GM21737 (cell line): Measurements from ENCODE around the gene LTBP2.

Experiments used
- ATAC-seq: cut with Tn5 transposase; IDR thresholded peaks from one replicate; pipeline ENCODE4 v1.9.1; 2021; ENCODE audit warnings: mild to moderate bottlenecking, moderate library complexity; ENCODE audit not compliant: unreplicated experiment

The LTBP2 gene

DNA sequence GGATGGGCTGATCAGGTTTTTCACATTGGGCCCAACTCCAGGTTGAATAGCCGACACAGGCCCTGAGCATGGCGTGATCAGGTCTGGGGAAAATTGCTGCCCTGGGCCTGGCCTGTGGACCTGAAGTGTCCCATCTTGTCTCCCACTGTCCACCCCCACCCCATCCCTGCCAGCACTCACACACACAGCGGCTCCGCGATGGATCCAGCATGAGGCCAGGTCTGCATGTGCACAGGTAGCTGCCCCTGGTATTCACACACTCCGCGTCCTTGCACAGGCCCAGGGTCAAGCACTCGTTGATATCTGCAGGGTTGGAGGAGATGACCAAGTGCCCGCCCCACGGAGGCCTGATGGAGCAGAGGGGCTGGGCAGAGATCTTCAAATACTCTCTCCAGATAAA is 79.8 kb downstream of the LTBP2 start:
- ATAC-seq, result no peak

DNA sequence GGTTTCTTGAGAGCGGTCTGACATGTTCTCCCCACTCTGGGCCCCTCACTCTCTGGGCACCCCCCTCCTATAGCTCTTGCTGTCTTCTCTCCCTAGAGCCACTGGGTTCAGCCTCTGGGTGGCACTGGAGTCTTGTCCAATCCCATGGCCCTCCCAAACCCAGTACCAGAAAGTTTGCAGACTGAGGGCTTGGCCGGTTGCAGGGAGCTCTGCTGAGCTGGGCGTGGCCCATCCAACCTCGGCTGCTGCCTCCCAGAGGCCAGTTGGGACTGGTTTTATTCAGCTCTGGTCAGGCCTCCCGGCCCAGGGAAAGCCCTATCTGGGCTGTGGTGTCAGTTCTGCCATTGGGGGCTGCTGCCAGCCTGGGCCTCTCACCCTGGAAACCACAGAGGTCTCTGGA is 80.6 kb downstream of the LTBP2 start:
- no peak for ATAC-seq

DNA sequence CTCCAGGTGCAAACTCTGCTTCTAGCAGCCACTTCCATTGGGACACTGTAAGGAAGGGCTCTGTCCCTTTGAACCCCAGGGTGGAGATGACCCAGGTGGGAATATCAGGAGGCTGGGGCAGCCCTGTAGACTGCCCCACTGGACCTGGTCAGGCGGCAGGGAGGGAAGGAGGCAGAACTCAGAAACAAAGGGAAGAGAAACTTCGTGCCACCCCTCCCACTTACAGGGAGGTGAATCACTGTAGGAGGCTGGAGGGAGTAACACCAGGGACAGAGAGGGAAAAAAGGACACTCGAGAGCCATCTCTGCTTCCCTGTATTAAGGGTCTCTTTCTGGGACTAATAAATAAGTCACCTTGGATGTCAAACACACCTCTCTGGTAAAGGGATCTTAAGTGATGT is 81.0 kb downstream of the LTBP2 start:
- no peak for ATAC-seq

GRCh38 chr14:74528886-74529285 is 83.2 kb downstream of the LTBP2 start:
- no peak for ATAC-seq

- no peak for ATAC-seq
These were observed 83.6 kb downstream of the LTBP2 start for GRCh38 chr14:74528406-74528805.

DNA sequence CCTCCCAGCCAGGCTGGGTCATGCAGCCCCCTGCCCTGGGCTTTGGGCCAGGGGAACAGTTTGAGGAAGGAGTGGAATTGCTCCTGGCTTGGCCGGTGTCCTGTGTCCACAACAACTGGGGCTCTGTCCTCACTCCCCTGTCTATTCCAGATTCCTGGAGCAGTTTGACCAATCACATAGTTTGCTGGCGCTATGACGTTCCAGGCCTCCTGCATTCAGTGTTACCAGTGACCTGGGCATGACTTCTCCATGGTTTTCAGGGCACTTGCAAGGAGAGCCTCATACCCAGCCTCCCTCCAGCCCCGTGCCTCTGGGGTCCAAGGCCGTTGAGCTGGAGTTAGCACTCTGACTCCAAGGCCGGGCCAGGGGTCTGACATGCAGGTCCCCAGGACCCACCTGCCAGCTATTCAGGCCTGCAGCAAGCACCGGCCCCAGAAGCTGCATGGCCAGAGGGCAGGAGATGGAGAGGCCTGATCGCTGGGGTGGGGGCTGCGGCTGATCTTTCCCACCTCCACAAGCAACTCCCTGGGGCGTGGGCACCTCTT is 84.2 kb downstream of the LTBP2 start:
- ATAC-seq, result no peak

- ATAC-seq, result no peak
These were observed 85.0 kb downstream of the LTBP2 start for GRCh38 chr14:74526854-74527585.

GRCh38 chr14:74525361-74525851 is 86.6 kb downstream of the LTBP2 start:
- ATAC-seq, result no peak

DNA sequence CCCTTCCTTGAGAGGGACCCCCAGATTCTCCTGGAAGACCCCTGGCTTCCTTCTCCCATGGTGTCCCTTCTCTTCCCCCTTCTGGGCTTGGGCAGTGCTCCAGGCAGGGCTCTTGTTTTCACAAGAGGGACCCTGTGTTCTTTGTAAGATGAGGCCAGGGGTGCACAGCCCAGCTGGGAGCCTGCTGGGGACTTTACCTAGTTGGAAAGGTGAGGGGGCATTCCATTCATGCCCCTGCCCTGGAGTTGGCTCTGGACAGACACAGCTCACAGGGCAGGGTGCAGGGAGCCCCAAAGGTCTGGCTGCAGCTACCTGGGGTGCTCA is 87.3 kb downstream of the LTBP2 start:
- ATAC-seq, result no peak

GRCh38 chr14:74524076-74524811 is 87.8 kb downstream of the LTBP2 start:
- no peak for ATAC-seq

- ATAC-seq, result no peak
These were observed 89.3 kb downstream of the LTBP2 start for GRCh38 chr14:74522740-74523139.

DNA sequence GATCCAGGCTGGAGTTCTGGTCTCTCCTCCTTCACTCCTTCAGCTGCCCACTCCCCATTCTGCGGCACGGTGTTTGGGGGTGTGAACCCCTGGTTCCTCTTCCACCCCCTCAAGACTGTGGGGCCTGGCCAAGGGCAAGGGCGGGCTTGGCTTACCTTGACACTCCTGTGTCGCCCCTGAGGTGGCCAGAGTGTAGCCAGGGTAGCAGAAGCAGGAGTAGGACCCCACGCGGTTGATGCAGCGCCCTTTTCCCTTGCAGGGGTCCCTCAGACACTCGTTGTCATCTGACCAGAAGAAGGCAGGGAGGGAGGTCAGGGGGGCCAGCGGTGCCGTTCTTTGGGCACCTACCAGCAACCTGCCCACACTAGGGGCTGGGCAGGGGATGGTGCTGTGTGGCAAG is 90.3 kb downstream of the LTBP2 start:
- no peak for ATAC-seq

GRCh38 chr14:74519316-74520074 is 92.5 kb downstream of the LTBP2 start:
- ATAC-seq, result no peak

DNA sequence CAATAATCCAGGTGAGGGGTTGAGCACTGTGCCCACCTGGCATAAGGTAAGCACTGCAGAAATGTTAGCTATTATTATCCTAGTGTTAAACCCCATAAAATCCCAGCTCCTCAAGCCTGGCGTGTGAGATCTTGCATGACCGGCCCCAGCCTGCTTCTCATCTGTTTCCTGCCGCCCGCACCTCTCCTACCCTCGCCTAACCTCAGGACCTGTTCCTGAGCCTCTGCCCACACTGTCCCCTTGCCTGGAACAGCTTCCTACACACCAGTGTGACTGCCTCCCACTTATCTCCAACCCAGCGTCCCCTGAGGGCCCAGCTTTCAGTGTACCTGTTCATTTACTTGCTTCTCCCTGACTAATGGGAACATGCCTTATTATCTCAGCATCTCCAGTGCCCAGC is 93.8 kb downstream of the LTBP2 start:
- no peak for ATAC-seq

GRCh38 chr14:74517731-74518130 is 94.3 kb downstream of the LTBP2 start:
- no peak for ATAC-seq

DNA sequence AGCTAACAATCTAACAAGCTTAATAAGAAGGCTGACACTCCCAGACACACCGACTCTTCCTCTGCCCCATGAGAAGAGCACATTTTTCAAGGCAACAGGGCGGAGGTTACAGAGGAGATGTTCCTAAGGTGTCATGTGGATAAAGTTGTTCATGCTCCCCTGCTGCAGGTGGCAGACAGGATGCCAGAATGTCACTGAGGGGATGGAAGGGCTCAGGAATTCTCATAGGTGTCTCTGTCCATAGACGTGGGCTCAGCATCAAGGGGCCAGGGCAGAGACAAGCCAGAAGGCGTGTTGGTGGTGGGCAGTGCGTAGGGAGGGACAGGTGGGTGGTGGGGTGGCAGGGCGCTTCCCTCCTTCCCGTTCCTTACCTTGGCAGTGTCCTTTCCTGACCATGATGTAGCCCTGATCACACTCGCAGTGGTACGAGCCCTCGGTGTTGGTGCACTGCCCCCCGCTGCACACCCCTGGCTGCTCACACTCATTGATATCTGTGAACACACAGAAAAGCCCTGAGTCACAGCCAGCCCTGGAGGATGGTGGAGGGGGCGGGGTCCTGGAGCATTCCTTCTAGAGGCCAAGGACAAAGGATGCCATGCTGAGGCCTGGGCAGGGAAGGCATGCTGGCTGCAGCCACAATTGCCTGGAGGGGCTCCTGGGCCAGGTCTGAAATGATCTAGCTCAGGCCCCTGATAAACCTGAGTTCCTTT is 95.4 kb downstream of the LTBP2 start:
- ATAC-seq, result no peak

GRCh38 chr14:74515891-74516412 is 96.1 kb downstream of the LTBP2 start:
- ATAC-seq, result no peak

DNA sequence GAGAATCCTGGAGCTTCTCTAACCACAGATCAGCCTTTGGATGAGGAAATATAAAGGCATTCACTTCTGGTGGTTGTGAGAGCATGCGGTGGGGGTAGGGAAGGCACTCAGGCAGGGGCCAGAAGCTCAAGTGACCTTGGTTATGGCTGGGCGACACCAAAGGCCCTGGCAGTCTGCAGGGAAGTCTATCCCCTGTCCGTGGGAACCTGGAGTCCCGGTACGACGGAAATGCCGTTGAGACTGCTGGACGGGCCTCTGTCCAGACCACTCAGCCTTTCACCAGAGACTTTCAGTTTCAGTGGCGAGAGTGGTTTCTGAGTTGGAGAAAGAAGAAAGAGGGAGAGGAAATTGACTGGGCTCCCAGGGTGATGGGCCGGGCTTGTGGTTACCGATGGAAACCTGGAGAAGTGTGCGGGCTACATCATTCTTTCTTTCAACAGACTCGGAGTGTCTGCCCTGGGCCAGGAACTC is 97.5 kb downstream of the LTBP2 start:
- no peak for ATAC-seq

GRCh38 chr14:74511966-74512830 is 99.8 kb downstream of the LTBP2 start:
- ATAC-seq, result no peak
